Prostate gland (tissue), 2 donors: Measurements from ENCODE around the gene UGT1A8. TPM values are rescaled to one million over a fixed set of nuclear protein-coding genes. Genes with fewer than 3 reads are reported as not detected.

Source experiments
- DNase-seq: peaks from one replicate; pipeline ENCODE4 v3.0.0-alpha.2; 2019; ENCODE audit warnings: low spot score
- H3K27ac ChIP-seq, 2 donors: fragments of 200-600 bp; sonication (generic); 2 replicates each; pipeline ENCODE4 v1.5.1; 2017 to 2019
- H3K27me3 ChIP-seq: fragments of 200-600 bp; sonication (generic); replicated peaks from 2 replicates; pipeline ENCODE4 v1.5.1; 2019; ENCODE audit not compliant: insufficient read depth
- H3K36me3 ChIP-seq, 2 donors: fragments of 200-600 bp; sonication (generic); 1 replicate in 1 of 2; 2 replicates in 1 of 2; pipeline versions ENCODE4 v1.5.1 to v1.8.1; 2017 to 2019
- H3K4me1 ChIP-seq: fragments of 200-600 bp; sonication (generic); replicated peaks from 2 replicates; pipeline ENCODE4 v1.5.1; 2019
- H3K4me3 ChIP-seq, 2 donors: fragments of 200-600 bp; sonication (generic); 2 replicates each; pipeline ENCODE4 v1.5.1; 2017 to 2019
- H3K9me3 ChIP-seq: fragments of 200-600 bp; sonication (generic); 2 replicates; pipeline ENCODE4 v1.5.1; 2017
- POLR2A ChIP-seq: fragments of 450-650 bp; IDR thresholded peaks from one replicate; pipeline ENCODE4 v1.6.1; 2016; ENCODE audit warnings: antibody characterized with exemption, mild to moderate bottlenecking
- POLR2AphosphoS5 ChIP-seq: sonication (generic); formaldehyde crosslinking; IDR thresholded peaks from one replicate; pipeline ENCODE4 v1.6.1; 2017; ENCODE audit warnings: antibody characterized with exemption
- WGBS: methylation state at CpG from one replicate; pipeline ENCODE4 v1.1.5; 2018; 5-methylcytosine and 5-hydroxymethylcytosine counted together
- intact Hi-C: fragments of 100-400 bp; cut with DNase I; formaldehyde crosslinking; loops from one replicate; pipeline ENCODE4 v1.14.2; 2022
- total RNA-seq, 2 donors: library from RNA; depleted of rRNA; stranded (reverse); fragments of >200 nt; gene quantifications; one replicate each; pipeline ENCODE4 v1.1.0, GENCODE V29; 2016
- TF ChIP-seq, protein P1 (sequence below), 4 experiments: fragments of 200-600 bp in 2 of 4; fragments of 450-650 bp in 2 of 4; sonication (generic) in 2 of 4; IDR thresholded peaks; 1 replicate in 3 of 4; 2 replicates in 1 of 4; pipeline ENCODE4 v1.5.1; 2016 to 2019; ENCODE audit warnings: antibody characterized with exemption in 4 of 4, mild to moderate bottlenecking in 2 of 4, moderate library complexity in 2 of 4

UGT1A8 gene
- total RNA-seq, 2 donors from 2014 or later: not detected

DNA sequence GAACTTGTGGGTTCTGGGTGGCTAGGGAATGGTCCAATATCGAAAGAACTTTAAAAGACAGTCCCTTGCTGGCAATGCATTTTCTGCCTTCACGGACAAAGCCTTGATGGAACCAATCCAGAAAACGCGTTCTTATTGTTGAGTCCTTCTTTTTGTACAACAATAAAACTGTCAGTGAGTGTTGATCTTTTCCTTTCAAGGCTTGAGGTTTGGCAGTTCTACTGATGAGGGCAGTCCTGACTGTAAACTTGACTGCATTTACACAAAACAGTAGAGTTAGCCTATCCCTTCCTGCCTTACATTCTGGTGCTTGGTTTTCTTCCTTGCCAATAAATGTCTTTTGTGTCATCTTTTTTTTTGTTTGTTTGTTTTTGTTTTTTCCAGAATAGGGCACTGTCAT is 61.8 kb downstream of the UGT1A8 start:
- H3K9me3 ChIP-seq: no peaks in the 10 kb centered on the region
- H3K4me3 ChIP-seq: no peak overlapping the region
- TF ChIP-seq, protein P1, sequence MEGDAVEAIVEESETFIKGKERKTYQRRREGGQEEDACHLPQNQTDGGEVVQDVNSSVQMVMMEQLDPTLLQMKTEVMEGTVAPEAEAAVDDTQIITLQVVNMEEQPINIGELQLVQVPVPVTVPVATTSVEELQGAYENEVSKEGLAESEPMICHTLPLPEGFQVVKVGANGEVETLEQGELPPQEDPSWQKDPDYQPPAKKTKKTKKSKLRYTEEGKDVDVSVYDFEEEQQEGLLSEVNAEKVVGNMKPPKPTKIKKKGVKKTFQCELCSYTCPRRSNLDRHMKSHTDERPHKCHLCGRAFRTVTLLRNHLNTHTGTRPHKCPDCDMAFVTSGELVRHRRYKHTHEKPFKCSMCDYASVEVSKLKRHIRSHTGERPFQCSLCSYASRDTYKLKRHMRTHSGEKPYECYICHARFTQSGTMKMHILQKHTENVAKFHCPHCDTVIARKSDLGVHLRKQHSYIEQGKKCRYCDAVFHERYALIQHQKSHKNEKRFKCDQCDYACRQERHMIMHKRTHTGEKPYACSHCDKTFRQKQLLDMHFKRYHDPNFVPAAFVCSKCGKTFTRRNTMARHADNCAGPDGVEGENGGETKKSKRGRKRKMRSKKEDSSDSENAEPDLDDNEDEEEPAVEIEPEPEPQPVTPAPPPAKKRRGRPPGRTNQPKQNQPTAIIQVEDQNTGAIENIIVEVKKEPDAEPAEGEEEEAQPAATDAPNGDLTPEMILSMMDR (IDR thresholded peaks at IDR 0.05): no peak
- peak; percentile 67 for TF ChIP-seq POLR2AphosphoS5
- intact Hi-C loops: no loop called here
- H3K36me3 ChIP-seq: no peaks in the 10 kb centered on the region
- no peaks in the 10 kb centered on the region for H3K27me3 ChIP-seq
- WGBS: 15% methylated on average over 4 of the region's 4 CpGs
- no peak overlapping the region for H3K27ac ChIP-seq
- H3K4me1 ChIP-seq: no peaks in the 10 kb centered on the region
- DNase-seq: peak; percentile 67

DNA sequence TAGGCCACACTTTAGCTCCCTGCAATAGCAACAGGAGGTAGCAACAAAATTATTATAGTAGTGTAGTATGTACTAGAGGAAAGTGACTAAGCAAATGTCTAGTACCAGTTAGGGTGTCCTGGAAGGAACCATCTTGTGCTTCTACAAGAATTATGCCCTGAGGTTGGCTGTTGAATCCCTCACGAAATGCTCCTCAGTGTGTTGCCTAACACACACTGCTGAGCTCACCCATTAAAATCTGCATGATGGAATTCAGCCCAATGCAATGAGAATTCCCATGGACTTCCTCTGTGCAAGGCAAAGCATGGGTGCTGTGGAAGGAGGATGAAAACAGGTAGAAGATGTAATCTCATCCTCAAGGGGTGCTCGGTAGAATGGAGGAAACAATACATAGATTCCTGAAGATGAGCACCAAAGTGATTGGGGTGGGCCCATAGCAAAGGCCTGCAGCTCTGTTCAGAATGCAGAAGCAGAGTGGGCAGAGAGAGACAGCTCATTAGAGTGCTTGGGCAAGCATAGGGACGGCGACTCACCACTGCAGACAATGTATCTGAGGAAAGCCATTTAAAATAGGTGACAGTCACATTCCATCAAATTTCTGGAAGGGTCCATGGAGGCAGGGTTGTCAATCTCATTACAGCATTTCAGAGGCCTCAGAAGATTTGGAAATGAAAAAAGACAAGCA is 63.1 kb downstream of the UGT1A8 start:
- no peaks in the 10 kb centered on the region for H3K36me3 ChIP-seq
- TF ChIP-seq, protein P1 (IDR thresholded peaks at IDR 0.05): no peak
- no peak for TF ChIP-seq POLR2A
- no peak overlapping the region for H3K27ac ChIP-seq
- DNase-seq: no peak
- H3K9me3 ChIP-seq: no peaks in the 10 kb centered on the region
- no peaks in the 10 kb centered on the region for H3K27me3 ChIP-seq
- 83% methylated on average over 4 of the region's 4 CpGs for WGBS
- H3K4me3 ChIP-seq: no peak overlapping the region
- H3K4me1 ChIP-seq: no peaks in the 10 kb centered on the region
- intact Hi-C loops: no loop called here

DNA sequence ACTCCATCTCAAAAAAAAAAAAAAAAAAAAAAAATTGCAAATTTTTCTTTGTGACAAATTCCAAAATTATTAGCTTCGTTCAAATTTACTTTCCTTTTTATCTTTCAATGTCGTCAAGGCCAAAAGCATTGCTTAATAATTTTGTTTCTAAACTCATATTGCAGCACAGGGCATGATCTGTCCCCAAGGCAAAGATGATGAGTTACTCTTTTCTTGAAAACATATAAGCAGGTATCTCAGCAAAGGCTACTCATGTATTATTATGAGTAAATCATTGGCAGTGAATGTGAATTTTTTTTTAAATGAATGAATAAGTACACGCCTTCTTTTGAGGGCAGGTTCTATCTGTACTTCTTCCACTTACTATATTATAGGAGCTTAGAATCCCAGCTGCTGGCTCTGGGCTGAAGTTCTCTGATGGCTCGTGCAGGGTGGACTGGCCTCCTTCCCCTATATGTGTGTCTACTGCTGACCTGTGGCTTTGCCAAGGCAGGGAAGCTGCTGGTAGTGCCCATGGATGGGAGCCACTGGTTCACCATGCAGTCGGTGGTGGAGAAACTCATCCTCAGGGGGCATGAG is 64.2 kb downstream of the UGT1A8 start, which contains the start of gene UGT1A7:
TSS of gene UGT1A7 (plus strand) at position 381 of the 579 bp plus-strand sequence. CDS start at position 418, 37 bp downstream.
- no peak for DNase-seq
- WGBS: 81% methylated on average over 5 of the region's 5 CpGs

DNA sequence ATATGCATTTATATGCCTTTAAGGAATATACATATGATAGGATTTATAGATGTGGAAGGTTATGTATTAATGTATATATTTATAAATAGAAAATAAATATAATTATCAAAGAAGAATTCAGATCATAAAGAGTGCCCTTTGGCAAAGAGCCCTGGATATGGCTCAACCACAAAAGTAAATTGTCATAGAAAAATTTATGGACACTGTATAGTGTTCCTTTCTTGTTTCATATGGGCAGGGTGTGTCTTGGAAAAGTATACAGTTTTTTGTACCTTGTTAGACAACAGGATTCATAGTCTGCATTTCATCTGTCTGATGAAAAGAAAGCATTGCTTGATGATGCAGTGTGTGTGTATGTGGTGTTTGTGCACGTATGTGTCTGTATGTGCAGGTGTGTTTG is 67.2 kb downstream of the UGT1A8 start:
- H3K4me1 ChIP-seq: no peaks in the 10 kb centered on the region
- TF ChIP-seq POLR2A (no peak), POLR2AphosphoS5 (no peak)
- TF ChIP-seq, protein P1 (IDR thresholded peaks at IDR 0.05): no peak
- H3K27me3 ChIP-seq: no peaks in the 10 kb centered on the region
- no peak overlapping the region for H3K27ac ChIP-seq
- intact Hi-C loops: no loop called here
- WGBS: 80% methylated on average over 1 of the region's 1 CpG
- H3K36me3 ChIP-seq: no peaks in the 10 kb centered on the region
- H3K9me3 ChIP-seq: no peaks in the 10 kb centered on the region
- no peak overlapping the region for H3K4me3 ChIP-seq
- DNase-seq: no peak

More for the DNA sequence above, 64.2 kb downstream of the UGT1A8 start, which contains the start of gene UGT1A7:
- H3K27me3 ChIP-seq: no peaks in the 10 kb centered on the region
- no peak within 1 kb of the TSS for H3K4me3 ChIP-seq
- TF ChIP-seq POLR2AphosphoS5 (no peak), POLR2A (no peak)
- TF ChIP-seq, protein P1 (IDR thresholded peaks at IDR 0.05): no peak
- H3K9me3 ChIP-seq: no peaks in the 10 kb centered on the region
- intact Hi-C loops: no loop called here
- H3K4me1 ChIP-seq: no peaks in the 10 kb centered on the region
- H3K36me3 ChIP-seq: no peaks in the 10 kb centered on the region
- no peak within 1 kb of the TSS for H3K27ac ChIP-seq

DNA sequence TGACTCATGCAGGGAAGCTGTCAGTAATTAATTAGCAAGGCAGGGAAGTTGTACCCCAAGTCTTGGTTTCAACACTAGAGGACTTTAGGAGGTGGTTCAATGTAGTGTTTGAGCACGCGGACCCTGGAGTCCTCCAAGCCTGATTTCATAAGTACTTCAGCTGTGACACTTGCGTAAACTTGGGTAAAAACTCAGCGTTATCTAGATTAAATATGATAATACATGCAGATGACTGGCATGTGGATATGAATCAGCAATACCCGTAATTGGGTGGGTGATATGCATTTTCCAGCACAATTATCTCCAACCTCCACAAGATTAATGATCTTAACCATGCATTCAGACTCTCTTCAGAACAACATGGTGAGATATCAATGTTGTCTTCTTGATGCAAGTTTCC is 69.5 kb downstream of the UGT1A8 start:
- no peaks in the 10 kb centered on the region for H3K4me1 ChIP-seq
- no peaks in the 10 kb centered on the region for H3K27me3 ChIP-seq
- H3K4me3 ChIP-seq: no peak overlapping the region
- H3K36me3 ChIP-seq: no peaks in the 10 kb centered on the region
- intact Hi-C loops: no loop called here
- TF ChIP-seq, protein P1 (IDR thresholded peaks at IDR 0.05): no peak
- TF ChIP-seq POLR2A (no peak), POLR2AphosphoS5 (no peak)
- DNase-seq: no peak
- H3K27ac ChIP-seq: no peak overlapping the region
- H3K9me3 ChIP-seq: no peaks in the 10 kb centered on the region
- 80% methylated on average over 5 of the region's 5 CpGs for WGBS
